ENCODE results near the gene MTHFS.

The MTHFS gene

GRCh38 chr15:79815468-79815867, 81.3 kb downstream of the MTHFS start:
- Histone ChIP-seq H3K27ac (ENCODE audit: low read depth, low read length) (no peak overlapping the region), H3K4me3 (ENCODE audit: insufficient read depth, low read length, poor library complexity, severe bottlenecking) (no peak overlapping the region), H3F3A (ENCODE audit: insufficient read depth) (no peaks in the 10 kb centered on the region), H3K9me2 (replicated peaks; ENCODE audit: insufficient read depth, low read length) (no peaks in the 10 kb centered on the region), H3K79me2 (ENCODE audit: insufficient read depth, low read length) (no peaks in the 10 kb centered on the region), H3K9ac (ENCODE audit: low read length) (no peak overlapping the region), H4K20me1 (ENCODE audit: low read depth, low read length) (no peaks in the 10 kb centered on the region), H3K9me3 (ENCODE audit: insufficient read depth, low read length) (no peaks in the 10 kb centered on the region), H3K27me3 (ENCODE audit: low read length) (no peaks in the 10 kb centered on the region), H2AFZ (ENCODE audit: low read depth, low read length, severe bottlenecking) (no peak overlapping the region), H3K4me2 (ENCODE audit: low read depth, low read length, poor library complexity, severe bottlenecking) (no peak overlapping the region), H3K36me3 (ENCODE audit: low read length) (no peaks in the 10 kb centered on the region)
- TF ChIP-seq, protein P1, sequence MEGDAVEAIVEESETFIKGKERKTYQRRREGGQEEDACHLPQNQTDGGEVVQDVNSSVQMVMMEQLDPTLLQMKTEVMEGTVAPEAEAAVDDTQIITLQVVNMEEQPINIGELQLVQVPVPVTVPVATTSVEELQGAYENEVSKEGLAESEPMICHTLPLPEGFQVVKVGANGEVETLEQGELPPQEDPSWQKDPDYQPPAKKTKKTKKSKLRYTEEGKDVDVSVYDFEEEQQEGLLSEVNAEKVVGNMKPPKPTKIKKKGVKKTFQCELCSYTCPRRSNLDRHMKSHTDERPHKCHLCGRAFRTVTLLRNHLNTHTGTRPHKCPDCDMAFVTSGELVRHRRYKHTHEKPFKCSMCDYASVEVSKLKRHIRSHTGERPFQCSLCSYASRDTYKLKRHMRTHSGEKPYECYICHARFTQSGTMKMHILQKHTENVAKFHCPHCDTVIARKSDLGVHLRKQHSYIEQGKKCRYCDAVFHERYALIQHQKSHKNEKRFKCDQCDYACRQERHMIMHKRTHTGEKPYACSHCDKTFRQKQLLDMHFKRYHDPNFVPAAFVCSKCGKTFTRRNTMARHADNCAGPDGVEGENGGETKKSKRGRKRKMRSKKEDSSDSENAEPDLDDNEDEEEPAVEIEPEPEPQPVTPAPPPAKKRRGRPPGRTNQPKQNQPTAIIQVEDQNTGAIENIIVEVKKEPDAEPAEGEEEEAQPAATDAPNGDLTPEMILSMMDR (IDR thresholded peaks at IDR 0.05; ENCODE audit: insufficient read depth, low read length, poor library complexity, severe bottlenecking) = no peak
- no peak for TF ChIP-seq EZH2phosphoT487 (conservative IDR thresholded peaks at IDR 0.05; ENCODE audit: low read length)

- TF ChIP-seq, protein P1 (IDR thresholded peaks at IDR 0.05; ENCODE audit: insufficient read depth, low read length, poor library complexity, severe bottlenecking) = no peak
- TF ChIP-seq EZH2phosphoT487 (conservative IDR thresholded peaks at IDR 0.05; ENCODE audit: low read length) = no peak
- Histone ChIP-seq H3K9me2 (replicated peaks; ENCODE audit: insufficient read depth, low read length) (no peaks in the 10 kb centered on the region), H3K4me3 (ENCODE audit: insufficient read depth, low read length, poor library complexity, severe bottlenecking) (no peak overlapping the region), H3K9ac (ENCODE audit: low read length) (no peak overlapping the region), H3K27me3 (ENCODE audit: low read length) (no peaks in the 10 kb centered on the region), H4K20me1 (ENCODE audit: low read depth, low read length) (no peaks in the 10 kb centered on the region), H2AFZ (ENCODE audit: low read depth, low read length, severe bottlenecking) (no peak overlapping the region), H3K27ac (ENCODE audit: low read depth, low read length) (no peak overlapping the region), H3K4me2 (ENCODE audit: low read depth, low read length, poor library complexity, severe bottlenecking) (no peak overlapping the region), H3K9me3 (ENCODE audit: insufficient read depth, low read length) (no peaks in the 10 kb centered on the region), H3K36me3 (ENCODE audit: low read length) (no peaks in the 10 kb centered on the region), H3K79me2 (ENCODE audit: insufficient read depth, low read length) (no peaks in the 10 kb centered on the region), H3F3A (ENCODE audit: insufficient read depth) (no peaks in the 10 kb centered on the region)
Measured at GRCh38 chr15:79812541-79812940, 84.3 kb downstream of the MTHFS start.

DNA sequence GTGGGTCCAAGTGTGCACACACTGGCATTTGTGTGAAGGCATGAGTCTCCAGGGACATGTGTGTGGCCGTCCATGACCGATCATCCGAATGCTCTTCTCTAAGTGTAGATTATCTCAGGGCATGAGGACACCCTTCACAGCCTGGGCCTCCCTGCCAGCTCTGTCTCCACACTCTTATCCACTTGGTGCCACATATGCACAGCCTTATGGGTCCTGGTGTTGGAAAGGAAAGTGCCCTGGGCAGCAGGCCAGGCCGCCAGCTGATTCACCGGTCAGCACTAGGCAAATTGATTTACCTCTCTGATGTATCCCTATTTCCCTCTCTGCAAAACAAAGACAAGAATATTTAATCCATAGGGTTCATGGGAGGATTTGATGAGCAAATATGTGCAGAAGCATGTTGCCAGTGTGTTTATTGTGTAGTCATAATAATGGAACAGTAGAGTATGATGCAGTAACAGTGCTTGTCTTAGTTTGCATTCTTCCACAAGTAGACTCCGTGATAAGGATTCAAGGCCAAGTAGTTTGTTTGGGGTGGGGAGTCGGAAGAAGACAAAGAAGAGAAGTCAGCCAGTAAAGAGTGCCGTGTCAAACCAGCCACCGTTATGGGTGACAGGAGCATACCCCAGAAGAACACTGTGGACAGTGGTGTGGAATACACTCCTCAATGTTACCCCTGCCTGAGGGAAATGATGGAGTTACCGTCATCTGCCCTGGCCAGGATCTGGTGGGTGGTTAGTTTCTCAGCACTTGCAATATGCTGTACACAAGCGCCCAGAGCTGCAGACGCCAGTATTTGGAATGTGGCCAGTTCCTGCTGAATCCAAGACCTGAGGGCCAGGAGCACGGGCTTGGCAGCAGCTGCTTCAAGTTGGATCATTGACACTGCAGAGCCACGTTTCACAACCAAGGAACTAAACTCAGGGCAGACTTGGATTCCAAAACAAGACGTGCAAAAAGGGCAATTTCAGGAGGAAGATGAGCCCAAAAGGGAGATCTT, 85.1 kb downstream of the MTHFS start:
- no peak overlapping the region for H3K9ac ChIP-seq (ENCODE audit: low read length)
- TF ChIP-seq, protein P1 (IDR thresholded peaks at IDR 0.05; ENCODE audit: insufficient read depth, low read length, poor library complexity, severe bottlenecking) = no peak
- no peak for TF ChIP-seq EZH2phosphoT487 (conservative IDR thresholded peaks at IDR 0.05; ENCODE audit: low read length)
- no peaks in the 10 kb centered on the region for H3K79me2 ChIP-seq (ENCODE audit: insufficient read depth, low read length)

More for the DNA sequence above, 85.1 kb downstream of the MTHFS start:
- no peak overlapping the region for H3K27ac ChIP-seq (ENCODE audit: low read depth, low read length)
- no peaks in the 10 kb centered on the region for H4K20me1 ChIP-seq (ENCODE audit: low read depth, low read length)
- H3K9me3 ChIP-seq (ENCODE audit: insufficient read depth, low read length) = no peaks in the 10 kb centered on the region
- no peaks in the 10 kb centered on the region for H3K9me2 ChIP-seq (replicated peaks; ENCODE audit: insufficient read depth, low read length)
- H3K4me3 ChIP-seq (ENCODE audit: insufficient read depth, low read length, poor library complexity, severe bottlenecking) = no peak overlapping the region
- H3F3A ChIP-seq (ENCODE audit: insufficient read depth) = no peaks in the 10 kb centered on the region
- no peaks in the 10 kb centered on the region for H3K27me3 ChIP-seq (ENCODE audit: low read length)
- H2AFZ ChIP-seq (ENCODE audit: low read depth, low read length, severe bottlenecking) = no peak overlapping the region
- no peaks in the 10 kb centered on the region for H3K36me3 ChIP-seq (ENCODE audit: low read length)
- H3K4me2 ChIP-seq (ENCODE audit: low read depth, low read length, poor library complexity, severe bottlenecking) = no peak overlapping the region

Measured in SU-DHL-6 (cell line).